Right ventricle myocardium inferior (tissue), 1 donor: Measurements from ENCODE around the gene KCTD1. TPM values are rescaled to one million over a fixed set of nuclear protein-coding genes. Genes with fewer than 3 reads are reported as not detected.

Experiments used
- ATAC-seq: fragments of 200-7000 bp; cut with Tn5 transposase; one replicate; pipeline ENCODE4 v1.9.1; 2020; ENCODE audit warnings: mild to moderate bottlenecking, moderate library complexity
- DNase-seq: peaks from one replicate; pipeline ENCODE4 v3.0.0; 2021; ENCODE audit errors: missing footprints
- intact Hi-C: fragments of 100-400 bp; cut with DNase I; formaldehyde crosslinking; loops from one replicate; pipeline ENCODE4 v1.11.0; 2022
- total RNA-seq: library from RNA; stranded (reverse); fragmentation: NEBNext Ultra II Directional; extraction: Animal tissue kit (Norgen Biotek cat#: 25700); gene quantifications from one replicate; pipeline ENCODE4 v1.2.1, GENCODE V29; 2021
- donor health status: DM: no; HTN: yes; CAD: no; lungs with severe emphysema.

Gene KCTD1
- total RNA-seq, 1 donor from 2014 or later: 15.4 TPM

DNA sequence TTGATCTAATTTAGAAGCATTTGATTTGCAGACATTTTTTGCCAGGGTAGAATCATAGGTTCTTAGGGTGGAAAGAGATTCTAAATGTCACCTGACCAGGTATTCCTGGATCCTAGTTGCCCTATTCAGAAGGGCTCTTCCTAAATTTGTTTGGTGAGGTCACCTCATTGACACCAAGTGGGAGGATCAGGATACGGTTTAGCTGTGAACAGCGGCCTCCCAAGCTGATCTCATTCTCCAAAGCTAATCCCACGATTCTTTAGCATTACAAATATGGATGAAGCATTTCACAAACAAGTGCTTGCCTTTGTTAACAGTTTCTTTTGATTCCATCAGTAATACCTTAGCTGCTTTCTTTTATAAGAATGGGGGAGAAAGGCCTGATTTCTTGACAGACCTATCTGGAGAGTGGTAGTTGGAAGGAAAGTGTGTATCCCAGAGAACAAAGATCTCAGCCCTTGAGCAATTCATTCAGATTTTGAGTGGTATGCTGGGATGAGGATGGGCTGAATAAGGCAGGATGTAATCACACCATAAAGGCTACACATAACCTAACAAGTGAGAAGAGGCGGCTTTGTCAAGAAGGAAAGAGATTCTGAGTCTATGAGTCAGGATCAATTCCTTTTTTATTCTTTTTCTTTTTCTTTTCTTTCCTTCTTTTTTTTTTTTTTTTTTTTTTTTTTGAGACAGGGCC lies 16.6 kb downstream of the KCTD1 start:
- ATAC-seq (no peak), DNase-seq (no peak)
- intact Hi-C loops: no loop called here

DNA sequence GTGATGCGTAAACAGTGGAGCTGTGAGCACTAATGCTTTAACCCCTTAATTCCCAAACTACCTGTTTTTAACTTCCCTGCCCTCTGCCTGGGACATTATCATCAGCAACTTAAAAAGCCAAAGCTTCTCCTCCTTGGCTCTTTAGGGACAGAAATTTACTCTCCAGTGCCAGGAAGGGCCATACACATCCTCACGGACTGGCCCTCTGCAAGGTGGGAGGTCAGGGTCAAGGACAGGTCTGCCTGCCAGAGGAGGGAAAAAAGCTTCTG lies 21.5 kb downstream of the KCTD1 start:
- ATAC-seq: no peak
- intact Hi-C loops: no loop called here
- DNase-seq: no peak

DNA sequence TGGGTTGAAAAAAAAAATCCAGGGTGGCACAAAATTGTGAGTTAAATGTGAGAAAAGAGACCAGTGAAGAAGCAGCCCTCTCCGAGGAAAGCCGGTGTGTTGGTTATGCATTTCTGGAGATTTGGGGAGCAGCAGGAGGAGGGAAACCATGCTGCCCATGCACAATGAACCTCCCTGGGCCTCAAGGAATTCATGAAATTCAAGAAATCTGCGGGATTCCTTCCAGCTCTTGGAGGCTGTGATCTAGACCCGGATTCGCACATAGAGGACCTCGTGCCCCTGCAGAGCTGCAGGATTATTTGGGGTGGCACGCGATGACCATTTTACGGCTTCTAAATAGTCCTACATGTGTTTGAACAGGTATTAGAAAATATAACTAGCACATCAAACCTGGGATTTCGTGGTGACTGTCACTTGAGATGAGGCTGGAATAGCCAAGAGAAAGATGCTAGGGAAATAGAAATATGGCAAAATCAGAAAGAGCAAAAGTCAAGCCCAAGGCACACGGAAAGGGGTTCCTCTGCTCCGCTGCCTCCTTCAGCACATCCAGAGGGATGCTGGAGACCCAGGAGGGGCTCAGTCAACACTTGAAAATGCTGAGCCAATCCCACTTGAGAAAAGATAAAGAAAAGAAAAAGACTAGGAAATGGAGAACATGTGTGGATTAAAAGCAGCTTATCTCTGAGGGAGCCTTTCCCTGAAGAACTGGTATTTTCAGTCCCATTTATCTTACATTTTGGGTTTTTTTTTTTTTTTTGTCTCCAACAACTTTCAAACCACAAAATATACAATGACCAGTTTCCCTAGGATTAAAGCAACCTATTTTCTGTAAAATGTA lies 22.0 kb downstream of the KCTD1 start:
- DNase-seq: no peak
- intact Hi-C loops: no loop called here
- no peak for ATAC-seq

DNA sequence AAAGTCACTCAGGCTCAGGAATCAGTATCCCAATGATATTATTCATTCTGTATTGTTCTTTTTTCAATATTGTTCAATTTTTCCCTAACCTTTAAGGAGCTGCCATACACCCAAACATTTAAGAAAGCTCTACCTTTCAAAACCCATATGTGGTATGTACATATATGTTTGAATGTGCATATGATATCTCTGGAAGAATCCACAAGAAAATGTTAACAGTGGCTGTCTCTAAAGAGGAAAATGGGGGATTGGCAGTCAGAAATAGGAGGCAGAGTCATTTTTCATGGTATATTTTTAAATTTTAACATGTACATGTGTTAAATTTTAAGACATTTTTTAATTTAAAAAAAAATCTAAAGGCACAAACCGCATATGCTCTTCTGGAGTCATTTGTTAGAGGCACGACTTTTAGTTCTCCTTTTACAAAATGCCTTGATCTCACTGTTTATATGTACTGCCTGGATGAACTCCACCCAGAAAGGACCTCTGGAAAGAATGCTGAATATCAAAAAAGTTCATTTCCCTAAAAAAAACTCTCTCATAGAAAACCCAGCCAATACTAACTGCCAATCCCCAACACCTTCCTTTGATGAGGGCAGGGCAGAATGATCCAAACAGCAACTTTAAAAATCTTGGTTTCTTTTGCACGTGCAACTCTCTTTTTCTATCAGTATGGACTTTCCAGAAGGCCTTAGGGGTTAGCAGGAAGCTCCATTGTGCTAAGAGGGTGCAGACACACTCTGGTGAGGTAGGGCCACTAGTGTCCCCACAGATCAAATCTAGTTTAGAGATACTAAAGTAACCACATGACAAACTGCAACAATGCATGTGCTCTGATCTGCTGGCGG lies 23.6 kb downstream of the KCTD1 start:
- DNase-seq (no peak), ATAC-seq (no peak)
- intact Hi-C loops: no loop called here

DNA sequence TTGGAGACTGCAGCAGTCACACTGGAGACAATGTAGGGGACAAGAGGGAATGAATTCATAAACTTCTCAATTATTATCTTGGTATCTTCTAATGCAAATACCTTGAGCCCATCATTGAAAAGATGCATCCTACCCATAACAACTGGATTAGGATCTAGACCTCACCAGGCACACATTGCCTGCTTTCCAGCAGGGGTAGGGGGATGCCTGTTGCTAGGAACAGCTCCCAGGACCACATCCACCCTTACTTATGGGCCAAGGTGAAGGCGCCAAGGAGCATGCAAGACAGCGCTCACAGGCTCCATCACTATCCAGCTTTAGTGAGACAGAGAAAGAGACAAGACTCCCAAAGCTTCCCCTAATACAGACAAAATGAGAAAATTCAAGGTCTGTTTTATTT lies 24.4 kb downstream of the KCTD1 start:
- no peak for ATAC-seq
- intact Hi-C loops: no loop called here
- DNase-seq: no peak

DNA sequence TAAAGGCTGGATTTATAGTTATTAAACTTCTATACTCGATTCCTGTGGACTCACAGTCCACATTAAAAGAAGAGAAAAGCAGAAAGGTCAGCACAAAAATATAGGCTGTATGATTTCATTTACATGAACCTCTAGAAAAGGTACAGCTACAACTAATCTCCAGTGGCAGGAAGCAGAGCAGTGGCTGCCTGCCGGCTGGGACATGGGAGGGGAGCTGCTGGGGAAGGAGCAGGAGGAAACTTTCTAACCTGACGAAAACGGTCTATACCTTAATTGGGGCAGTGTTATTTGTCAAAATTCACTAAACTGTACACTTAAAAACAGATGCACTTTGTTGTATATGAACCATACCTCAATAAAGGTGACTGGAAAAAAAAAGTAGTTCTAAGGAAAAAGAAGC lies 26.7 kb downstream of the KCTD1 start:
- no peak for ATAC-seq
- no peak for DNase-seq
- intact Hi-C loops: no loop called here

DNA sequence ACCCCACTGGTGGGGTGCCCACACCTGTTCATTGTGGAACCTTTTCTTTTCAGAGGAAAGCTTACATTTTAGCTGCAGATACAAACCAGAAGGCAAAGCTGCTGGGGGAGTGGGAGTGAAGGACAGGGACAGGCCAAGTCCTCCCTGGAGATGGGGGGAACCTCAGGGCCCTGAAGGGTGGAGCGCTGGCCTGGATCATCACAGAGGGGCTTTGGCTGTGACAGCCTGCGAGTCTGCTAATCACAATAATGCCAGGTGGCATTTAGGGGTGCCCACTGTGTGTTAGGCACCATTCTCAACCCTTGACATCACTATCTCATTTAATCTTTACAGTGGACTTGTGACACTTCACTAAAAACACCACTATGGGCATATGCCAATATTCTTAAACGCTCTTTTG lies 27.4 kb downstream of the KCTD1 start:
- intact Hi-C loops: no loop called here
- ATAC-seq: no peak

DNA sequence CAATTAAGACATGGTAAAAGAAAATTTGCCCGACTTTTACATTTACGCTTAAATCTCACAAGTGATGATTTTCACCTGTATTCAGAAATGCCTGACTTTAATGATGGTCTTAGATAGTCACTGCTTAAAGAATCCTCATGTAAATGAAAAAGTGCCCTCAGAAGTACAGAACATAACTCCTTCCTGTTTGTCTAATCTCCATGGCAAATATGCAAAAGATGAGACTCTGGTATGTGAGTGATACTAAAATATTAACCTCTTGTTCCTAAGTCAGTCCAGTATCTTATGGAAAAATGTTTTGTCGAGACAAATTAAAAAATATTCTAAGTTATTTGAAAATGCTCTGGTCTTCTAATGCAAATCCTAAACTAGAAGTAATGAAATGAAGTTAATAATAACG lies 29.2 kb downstream of the KCTD1 start:
- ATAC-seq (no peak), DNase-seq (no peak)
- intact Hi-C loops: no loop called here

More for the DNA sequence above, 27.4 kb downstream of the KCTD1 start:
- DNase-seq: no peak

DNA sequence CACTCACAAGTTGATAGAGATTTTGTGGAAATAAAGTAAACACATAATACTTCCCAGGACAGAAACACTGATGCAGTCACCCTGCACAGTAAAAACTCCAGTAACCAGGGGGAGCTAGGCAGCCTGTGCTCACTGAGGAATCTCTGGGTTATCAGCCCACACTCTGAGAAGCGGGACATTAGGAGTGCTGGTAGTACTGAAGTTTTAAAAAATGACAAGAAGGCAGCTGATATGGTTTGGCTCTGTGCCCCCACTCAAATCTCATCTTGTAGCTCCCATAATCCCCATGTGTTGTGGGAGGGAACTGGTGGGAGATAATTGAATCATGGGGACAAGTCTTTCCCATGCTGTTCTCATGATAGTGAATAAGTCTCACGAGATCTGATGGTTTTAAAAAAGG lies 31.4 kb downstream of the KCTD1 start:
- intact Hi-C loops: no loop called here
- ATAC-seq (no peak), DNase-seq (no peak)

DNA sequence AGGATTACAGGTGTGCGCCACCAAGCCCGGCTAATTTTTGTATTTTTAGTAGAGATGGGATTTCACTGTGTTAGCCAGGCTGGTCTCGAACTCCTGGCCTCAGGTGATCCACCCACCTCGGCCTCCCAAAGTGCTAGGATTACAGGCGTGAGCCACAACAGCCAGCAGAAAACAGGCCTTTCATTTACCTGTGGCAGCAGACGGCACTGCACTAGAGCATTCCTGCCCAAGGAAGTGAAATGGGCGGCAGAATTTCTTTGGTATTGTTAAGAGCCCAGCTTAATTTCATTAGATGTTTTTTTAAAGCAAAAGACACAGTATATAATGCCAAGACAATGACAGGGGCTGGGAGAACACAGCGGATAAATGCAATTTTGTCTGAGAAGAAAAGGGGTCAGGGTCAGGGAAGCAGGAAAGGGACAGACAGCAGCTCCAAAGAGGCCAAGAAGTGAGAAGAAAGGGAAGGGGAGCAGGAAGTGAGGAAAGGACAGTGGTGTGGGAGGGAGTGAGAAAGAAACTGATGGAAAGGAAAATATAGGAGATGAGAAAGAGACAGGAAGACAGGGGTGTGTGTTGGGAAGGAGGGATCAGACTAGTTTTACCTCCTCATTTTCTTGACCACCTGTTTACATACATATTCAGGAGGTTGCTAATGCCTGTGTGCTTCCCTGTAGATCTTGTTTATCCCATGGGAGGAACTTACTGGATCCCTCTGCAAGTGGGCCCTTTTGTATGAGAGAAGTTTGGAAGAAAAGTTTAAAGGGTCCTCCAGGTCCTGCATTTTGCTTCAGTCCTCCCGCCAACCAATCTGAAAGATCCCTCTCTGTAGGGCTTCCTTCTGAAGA lies 32.5 kb downstream of the KCTD1 start:
- DNase-seq: no peak
- intact Hi-C loops: no loop called here
- no peak for ATAC-seq

DNA sequence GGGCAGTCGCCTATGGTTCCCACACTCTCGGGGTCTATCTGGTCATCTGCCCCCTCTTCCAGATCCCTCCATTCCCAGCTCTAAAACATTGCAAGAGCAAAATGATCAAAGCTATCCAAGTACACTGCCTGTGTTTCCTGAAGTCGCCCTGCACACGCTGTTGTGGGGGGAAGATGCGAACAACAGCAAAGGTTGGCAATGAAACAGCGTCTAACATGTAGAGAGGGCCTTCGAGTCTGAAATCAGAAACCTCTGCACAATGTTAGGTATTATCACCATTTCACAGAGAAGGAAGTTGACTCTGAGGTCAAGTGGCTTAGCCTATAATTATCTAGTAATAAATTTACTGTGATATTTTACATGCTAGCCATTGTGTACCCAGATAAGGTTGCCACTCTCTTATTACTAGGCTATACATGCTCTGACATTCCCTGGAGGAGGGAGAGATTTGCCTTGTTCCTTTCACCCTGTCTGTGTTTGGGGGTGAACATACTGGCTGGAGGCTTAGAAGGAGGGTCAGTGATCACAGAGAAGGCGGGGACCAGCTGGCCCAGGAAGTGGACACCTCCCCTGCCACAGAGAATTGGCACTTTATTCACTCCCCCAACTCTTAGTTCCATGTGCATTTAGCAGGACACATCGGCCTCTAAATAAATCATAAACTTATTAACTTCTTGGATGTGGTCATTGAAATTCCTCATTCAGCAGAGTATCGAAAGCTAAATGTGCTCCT lies 36.8 kb downstream of the KCTD1 start:
- DNase-seq (no peak), ATAC-seq (peak; percentile 58)
- intact Hi-C loops: loop anchor here (5.0 kb wide), 2 partner anchors 36 to 49 kb away; partner anchors contain the start of gene KCTD1

DNA sequence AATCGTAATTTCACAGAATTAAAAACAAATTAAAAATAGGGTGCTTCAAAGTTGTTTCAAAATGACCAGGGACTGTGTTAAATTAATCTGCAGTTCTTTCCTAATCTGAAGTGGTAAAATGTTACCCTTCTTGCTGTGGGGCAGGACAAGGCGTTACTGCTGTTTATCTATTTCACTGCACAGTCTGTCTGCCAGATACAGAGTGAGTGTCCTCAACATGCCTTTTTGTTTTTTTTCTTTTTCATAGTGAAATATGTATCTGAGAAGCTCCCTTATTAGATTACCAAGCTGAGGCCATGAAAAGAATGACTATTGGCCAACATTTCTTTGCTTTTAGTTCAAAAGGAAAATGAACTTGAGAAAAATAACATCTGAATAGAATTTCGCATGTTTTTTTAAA lies 38.0 kb downstream of the KCTD1 start:
- intact Hi-C loops: loop anchor here (5.0 kb wide), 2 partner anchors 37 to 48 kb away; partner anchors contain the start of gene KCTD1
- DNase-seq (no peak), ATAC-seq (peak; percentile 72)

DNA sequence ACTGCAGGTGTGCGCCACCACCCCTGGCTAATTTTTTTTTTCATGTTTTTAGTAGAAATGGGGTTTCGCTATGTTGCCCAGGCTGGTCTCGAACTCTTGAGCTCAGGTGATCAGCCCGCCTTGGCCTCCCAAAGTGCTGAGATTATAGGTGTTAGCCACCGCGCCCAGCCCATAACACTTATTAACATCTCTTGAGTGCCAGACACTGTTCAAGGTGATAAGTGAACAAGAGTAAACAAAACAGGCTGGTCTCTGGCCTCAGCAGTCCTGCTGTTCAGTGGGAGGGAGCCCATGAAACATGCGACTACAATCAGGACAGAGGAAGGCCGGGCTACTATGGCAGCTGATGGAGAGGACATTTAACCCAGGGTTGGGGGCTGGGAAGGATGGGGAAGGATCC lies 42.3 kb downstream of the KCTD1 start:
- intact Hi-C loops: loop anchor here (5.0 kb wide), 1 partner anchor 59 kb away; no protein-coding TSS in a partner anchor
- ATAC-seq: no peak
- no peak for DNase-seq

DNA sequence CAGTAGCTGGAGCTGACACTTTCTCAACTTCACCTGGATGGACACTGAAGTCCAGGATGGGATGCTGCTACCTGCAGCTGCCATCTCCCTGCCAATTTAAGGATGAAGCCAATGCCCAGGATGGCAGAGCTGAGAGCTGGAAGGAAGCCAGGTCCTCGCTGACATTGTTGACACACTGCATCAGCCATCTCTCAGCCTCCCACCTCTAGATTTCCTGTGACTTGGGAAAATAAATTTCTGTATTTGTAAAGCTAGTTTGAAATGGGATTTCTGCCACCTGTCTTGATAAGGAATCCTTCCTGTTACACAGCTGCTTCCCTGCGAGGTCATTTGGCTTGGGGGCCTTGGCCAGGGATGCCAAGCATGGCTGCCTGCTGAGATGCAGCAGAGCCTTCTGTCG lies 43.5 kb downstream of the KCTD1 start:
- no peak for ATAC-seq
- intact Hi-C loops: loop anchor here (5.0 kb wide), 1 partner anchor 58 kb away; no protein-coding TSS in a partner anchor
- no peak for DNase-seq

DNA sequence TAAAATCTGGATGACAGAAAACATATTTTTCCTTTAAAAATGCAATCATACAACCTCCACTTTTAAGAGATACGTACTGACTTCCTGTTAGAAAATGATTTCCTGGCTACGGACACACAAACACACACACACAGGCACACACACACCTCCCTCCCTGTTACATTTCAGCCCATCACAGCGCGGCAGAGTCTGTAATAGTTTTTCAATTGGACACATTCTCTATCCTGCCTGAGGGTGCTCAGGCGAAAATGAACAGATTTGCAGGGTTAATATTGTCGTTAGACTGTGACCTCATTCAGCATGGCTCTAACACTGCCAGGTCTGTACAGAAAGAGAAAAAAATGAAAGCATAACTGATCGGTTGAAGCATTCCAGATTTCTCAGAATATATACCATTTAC lies 45.0 kb downstream of the KCTD1 start:
- ATAC-seq (no peak), DNase-seq (no peak)
- intact Hi-C loops: no loop called here

DNA sequence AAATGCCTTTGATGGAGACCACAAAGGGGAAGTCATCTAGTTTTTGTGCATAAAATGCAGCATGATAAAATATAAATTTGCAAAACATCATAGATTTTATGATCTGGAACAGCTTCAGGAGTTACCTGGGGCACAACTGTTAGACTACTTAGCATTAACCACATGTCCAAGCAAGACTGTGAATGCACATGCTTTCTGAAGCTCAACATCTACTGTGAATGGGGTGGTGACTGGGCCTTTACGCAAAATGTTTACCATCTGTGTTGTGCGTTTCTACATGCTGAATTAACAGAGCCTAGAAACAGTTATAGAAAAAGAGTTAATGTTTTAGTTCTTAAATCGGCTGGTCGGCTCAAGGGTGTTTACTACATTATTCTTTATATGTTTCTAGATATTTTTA lies 45.5 kb downstream of the KCTD1 start:
- DNase-seq: no peak
- intact Hi-C loops: no loop called here
- no peak for ATAC-seq

DNA sequence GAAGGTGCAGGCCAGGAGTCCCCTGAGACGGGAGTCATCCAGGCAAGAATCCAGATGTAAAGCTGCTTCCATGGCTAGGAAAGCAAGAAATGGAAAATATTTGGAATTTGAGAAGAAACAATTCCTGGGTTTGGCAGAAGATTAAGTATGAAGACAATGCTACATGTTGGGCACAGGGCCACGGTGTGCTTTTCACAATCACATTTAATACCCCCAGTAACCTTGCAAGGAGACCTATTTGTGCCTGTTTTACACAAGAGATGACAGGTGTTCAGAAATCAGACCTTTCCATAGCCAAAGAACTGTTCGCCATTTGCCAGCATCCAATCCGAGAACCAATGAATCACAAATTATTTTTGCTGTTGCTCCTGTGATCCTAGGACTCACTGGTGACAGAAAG lies 50.5 kb downstream of the KCTD1 start:
- ATAC-seq (no peak), DNase-seq (no peak)
- intact Hi-C loops: no loop called here

DNA sequence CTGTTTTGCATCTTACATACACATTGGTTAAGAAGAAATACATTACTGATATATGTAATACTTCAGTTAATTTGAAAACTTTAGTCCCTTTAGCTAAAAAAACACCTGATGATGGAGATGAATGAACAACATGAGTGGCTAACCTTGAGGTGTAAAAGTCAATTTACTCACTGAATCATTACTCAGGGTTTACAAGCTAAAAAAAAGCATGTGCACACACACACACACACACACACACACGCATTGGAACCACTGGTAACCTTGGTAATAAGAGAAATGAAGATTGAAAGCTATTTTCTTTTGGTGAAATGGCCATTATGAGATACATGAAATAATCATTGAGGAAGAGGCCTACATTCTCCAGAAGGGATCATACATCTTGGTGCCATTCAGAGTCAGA lies 51.8 kb downstream of the KCTD1 start:
- no peak for DNase-seq
- intact Hi-C loops: no loop called here
- no peak for ATAC-seq
